Retinal pigment epithelial cell (primary cell): ENCODE measurements around the gene EPB41L5.

Experiments
- DNase-seq: peaks from one replicate; pipeline ENCODE4 v3.0.0-alpha.2; 2010; ENCODE audit warnings: low read depth
- H3K4me3 ChIP-seq: 2 replicates; pipeline ENCODE4 v1.5.1; 2011; ENCODE audit warnings: mild to moderate bottlenecking, low read length, control low read depth, moderate library complexity
- CTCF ChIP-seq: conservative IDR thresholded peaks from 2 replicates; pipeline ENCODE4 v1.5.1; 2011; ENCODE audit warnings: low read depth, low read length, control low read depth, inconsistent platforms

The EPB41L5 gene

GRCh38 chr2:120177001-120177621 lies 164.2 kb downstream of the EPB41L5 start:
- no peak for TF ChIP-seq CTCF
- no peak for DNase-seq
- no peak overlapping the region for H3K4me3 ChIP-seq

GRCh38 chr2:120177973-120178372 lies 165.1 kb downstream of the EPB41L5 start:
- no peak for TF ChIP-seq CTCF
- no peak for DNase-seq
- H3K4me3 ChIP-seq, result no peak overlapping the region

GRCh38 chr2:120179396-120179795 lies 166.5 kb downstream of the EPB41L5 start:
- DNase-seq, result no peak
- TF ChIP-seq CTCF, result no peak
- H3K4me3 ChIP-seq, result no peak overlapping the region

- no peak overlapping the region for H3K4me3 ChIP-seq
- no peak for DNase-seq
- no peak for TF ChIP-seq CTCF
Measured at GRCh38 chr2:120180066-120180465, 167.2 kb downstream of the EPB41L5 start.

GRCh38 chr2:120182019-120182560 lies 169.2 kb downstream of the EPB41L5 start:
- no peak for DNase-seq
- H3K4me3 ChIP-seq, result no peak overlapping the region
- TF ChIP-seq CTCF, result no peak

- DNase-seq, result no peak
- no peak for TF ChIP-seq CTCF
- H3K4me3 ChIP-seq, result no peak overlapping the region
Measured at GRCh38 chr2:120189189-120189588, 176.3 kb downstream of the EPB41L5 start.

GRCh38 chr2:120192280-120192679 lies 179.4 kb downstream of the EPB41L5 start:
- TF ChIP-seq CTCF, result no peak
- no peak for DNase-seq
- no peak overlapping the region for H3K4me3 ChIP-seq
